K562 (cell line): ENCODE results near the gene SNX14. TPM values are rescaled to one million over a fixed set of nuclear protein-coding genes. Genes with fewer than 3 reads are reported as not detected.

Experiments
- CAMTA2 ChIP-seq: fragments of 250-450 bp; sonication (Bioruptor Pico); conservative IDR thresholded peaks from 2 replicates; pipeline ENCODE4 v1.5.1; 2022
- DPF2 ChIP-seq: fragments of 450-650 bp; IDR thresholded peaks from 2 replicates; pipeline ENCODE4 v1.6.1; 2016
- HLTF ChIP-seq: fragments of 450-650 bp; IDR thresholded peaks from 2 replicates; pipeline ENCODE4 v1.6.1; 2016
- JUN ChIP-seq, 2 experiments: sonication (generic) in 1 of 2; formaldehyde crosslinking in 1 of 2; IDR thresholded peaks; 2 replicates each; pipeline versions ENCODE4 v1.6.1 to v1.8.0; 2012 to 2022; ENCODE audit warnings: borderline replicate concordance in 2 of 2, mild to moderate bottlenecking in 2 of 2, improper control_type of control experiment in 1 of 2, low read depth in 1 of 2, low read length in 1 of 2, missing genetic modification reagents in 1 of 2
- NCOA6 ChIP-seq: fragments of 450-650 bp; IDR thresholded peaks from 2 replicates; pipeline ENCODE4 v1.6.1; 2017; ENCODE audit warnings: mild to moderate bottlenecking
- POLR2A ChIP-seq: fragments of 450-650 bp; conservative IDR thresholded peaks from 2 replicates; pipeline ENCODE4 v1.6.1; 2016
- SMAD2 ChIP-seq: fragments of 150-350 bp; IDR thresholded peaks from 2 replicates; pipeline ENCODE4 v1.6.1; 2014; ENCODE audit warnings: low read depth, mild to moderate bottlenecking, low read length
- polyA plus RNA-seq, 8 experiments: library from polyadenylated mRNA; depleted of rRNA in 4 of 8; stranded (reverse) in 5 of 8; unstranded in 3 of 8; fragments of >200 nt; fragmentation: Nextera tagmentation in 2 of 8; fragmentation: Illumina TruSeq in 1 of 8; extraction: Ambion mirVana in 2 of 8; extraction: Trizol in 1 of 8; gene quantifications; 2 replicates each; pipeline versions ENCODE4 v1.2.1 to v1.2.3, GENCODE V29; 2011 to 2014; ENCODE audit warnings: inconsistent platforms in 1 of 8, missing spikeins in 1 of 8
- total RNA-seq, 7 experiments: library from RNA; depleted of rRNA in 6 of 7; stranded (reverse); fragments of >200 nt in 6 of 7; fragmentation: Illumina TruSeq in 2 of 7; extraction: Trizol in 2 of 7; gene quantifications; 2 replicates each; pipeline versions ENCODE4 v1.2.1 to v1.2.3, GENCODE V29; 2011 to 2021; ENCODE audit warnings: low replicate concordance in 1 of 7
- TF ChIP-seq, protein P1 (sequence below), 2 experiments: fragments of 450-650 bp in 1 of 2; sonication (generic) in 1 of 2; formaldehyde crosslinking in 1 of 2; IDR thresholded peaks; 2 replicates each; pipeline versions ENCODE4 v1.7.1 to v1.9.0; 2016 to 2022; ENCODE audit warnings: inconsistent platforms in 1 of 2, mild to moderate bottlenecking in 1 of 2, missing genetic modification reagents in 1 of 2
- TF ChIP-seq, protein P2 (sequence below): fragments of 200-800 bp; sonication (Bioruptor generic); IDR thresholded peaks from 2 replicates; pipeline ENCODE4 v1.6.1; 2017; ENCODE audit warnings: missing genetic modification characterization, missing compliant biosample characterization
- TF ChIP-seq, protein P3 (sequence below): fragments of 200-800 bp; sonication (Bioruptor generic); IDR thresholded peaks from 2 replicates; pipeline ENCODE4 v1.6.1; 2016; ENCODE audit warnings: missing genetic modification characterization, missing compliant biosample characterization

SNX14 gene
- total and polyA plus RNA-seq, 9 of the 15 experiments (the other 6 are each of a cell fraction or from before 2014, with no cell fraction given) = 46.5 to 140 (median 71.2) TPM

DNA sequence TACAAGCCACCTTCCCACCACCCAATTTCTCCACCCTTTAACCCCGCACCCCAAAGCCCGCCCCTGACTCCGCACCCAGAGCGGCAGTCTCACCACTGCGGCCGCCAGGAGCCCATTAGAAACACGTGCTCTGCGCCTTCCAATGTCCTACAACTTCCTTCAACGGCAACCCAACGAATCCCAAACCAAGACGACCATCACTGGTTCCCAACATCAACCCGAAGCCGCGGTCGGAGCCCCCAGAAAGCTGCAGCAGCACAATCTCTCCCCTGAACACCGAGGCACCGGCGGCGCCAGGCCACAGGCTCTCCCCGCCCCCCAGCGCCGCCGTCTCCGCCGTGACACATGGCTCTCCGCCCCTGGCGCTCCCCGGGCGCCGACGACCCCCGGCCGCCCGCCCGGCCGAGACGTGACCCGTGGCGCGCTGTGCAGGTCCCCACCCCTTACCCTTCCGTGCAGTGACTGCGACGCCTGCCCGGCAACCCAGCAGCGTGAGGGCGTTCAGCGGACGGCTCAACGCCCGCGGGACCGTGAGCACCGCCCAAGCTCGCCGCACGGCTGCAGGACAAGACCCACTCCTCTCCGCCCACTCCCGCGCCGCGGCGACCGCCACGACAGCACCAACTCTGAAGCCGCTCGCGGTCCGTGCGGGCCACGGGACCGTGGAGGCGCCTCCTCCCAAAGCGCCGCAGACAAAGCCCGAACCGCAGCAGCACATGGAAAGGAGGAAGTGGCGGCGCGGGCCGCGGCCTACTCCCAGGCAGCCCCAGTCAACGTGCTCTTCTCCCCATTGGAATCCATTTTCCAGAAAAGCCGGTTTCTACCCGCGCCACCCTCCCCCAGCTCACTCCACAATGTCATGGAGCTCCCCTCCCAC is 48.5 kb upstream of the SNX14 start (continued):
- TF ChIP-seq, protein P1, sequence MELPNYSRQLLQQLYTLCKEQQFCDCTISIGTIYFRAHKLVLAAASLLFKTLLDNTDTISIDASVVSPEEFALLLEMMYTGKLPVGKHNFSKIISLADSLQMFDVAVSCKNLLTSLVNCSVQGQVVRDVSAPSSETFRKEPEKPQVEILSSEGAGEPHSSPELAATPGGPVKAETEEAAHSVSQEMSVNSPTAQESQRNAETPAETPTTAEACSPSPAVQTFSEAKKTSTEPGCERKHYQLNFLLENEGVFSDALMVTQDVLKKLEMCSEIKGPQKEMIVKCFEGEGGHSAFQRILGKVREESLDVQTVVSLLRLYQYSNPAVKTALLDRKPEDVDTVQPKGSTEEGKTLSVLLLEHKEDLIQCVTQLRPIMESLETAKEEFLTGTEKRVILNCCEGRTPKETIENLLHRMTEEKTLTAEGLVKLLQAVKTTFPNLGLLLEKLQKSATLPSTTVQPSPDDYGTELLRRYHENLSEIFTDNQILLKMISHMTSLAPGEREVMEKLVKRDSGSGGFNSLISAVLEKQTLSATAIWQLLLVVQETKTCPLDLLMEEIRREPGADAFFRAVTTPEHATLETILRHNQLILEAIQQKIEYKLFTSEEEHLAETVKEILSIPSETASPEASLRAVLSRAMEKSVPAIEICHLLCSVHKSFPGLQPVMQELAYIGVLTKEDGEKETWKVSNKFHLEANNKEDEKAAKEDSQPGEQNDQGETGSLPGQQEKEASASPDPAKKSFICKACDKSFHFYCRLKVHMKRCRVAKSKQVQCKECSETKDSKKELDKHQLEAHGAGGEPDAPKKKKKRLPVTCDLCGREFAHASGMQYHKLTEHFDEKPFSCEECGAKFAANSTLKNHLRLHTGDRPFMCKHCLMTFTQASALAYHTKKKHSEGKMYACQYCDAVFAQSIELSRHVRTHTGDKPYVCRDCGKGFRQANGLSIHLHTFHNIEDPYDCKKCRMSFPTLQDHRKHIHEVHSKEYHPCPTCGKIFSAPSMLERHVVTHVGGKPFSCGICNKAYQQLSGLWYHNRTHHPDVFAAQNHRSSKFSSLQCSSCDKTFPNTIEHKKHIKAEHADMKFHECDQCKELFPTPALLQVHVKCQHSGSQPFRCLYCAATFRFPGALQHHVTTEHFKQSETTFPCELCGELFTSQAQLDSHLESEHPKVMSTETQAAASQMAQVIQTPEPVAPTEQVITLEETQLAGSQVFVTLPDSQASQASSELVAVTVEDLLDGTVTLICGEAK (IDR thresholded peaks at IDR 0.05) = no peak
- TF ChIP-seq, protein P1 (CRISPR knock-in tag; IDR thresholded peaks at IDR 0.05) = no peak
- TF ChIP-seq HLTF (no peak), POLR2A (no peak; the same call in 1 of the 2 replicates), JUN (IDR thresholded peaks at IDR 0.05; ENCODE audit: borderline replicate concordance, low read depth, low read length) (no peak), JUN (CRISPR knock-in tag; IDR thresholded peaks at IDR 0.05; ENCODE audit: borderline replicate concordance) (peak; percentile 35; the same call in 1 of the 2 replicates), NCOA6 (no peak), SMAD2 (no peak), DPF2 (no peak), CAMTA2 (CRISPR knock-in tag) (no peak)
- TF ChIP-seq, protein P2, sequence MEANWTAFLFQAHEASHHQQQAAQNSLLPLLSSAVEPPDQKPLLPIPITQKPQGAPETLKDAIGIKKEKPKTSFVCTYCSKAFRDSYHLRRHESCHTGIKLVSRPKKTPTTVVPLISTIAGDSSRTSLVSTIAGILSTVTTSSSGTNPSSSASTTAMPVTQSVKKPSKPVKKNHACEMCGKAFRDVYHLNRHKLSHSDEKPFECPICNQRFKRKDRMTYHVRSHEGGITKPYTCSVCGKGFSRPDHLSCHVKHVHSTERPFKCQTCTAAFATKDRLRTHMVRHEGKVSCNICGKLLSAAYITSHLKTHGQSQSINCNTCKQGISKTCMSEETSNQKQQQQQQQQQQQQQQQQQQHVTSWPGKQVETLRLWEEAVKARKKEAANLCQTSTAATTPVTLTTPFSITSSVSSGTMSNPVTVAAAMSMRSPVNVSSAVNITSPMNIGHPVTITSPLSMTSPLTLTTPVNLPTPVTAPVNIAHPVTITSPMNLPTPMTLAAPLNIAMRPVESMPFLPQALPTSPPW (CRISPR knock-in tag) = no peak
- TF ChIP-seq, protein P3, sequence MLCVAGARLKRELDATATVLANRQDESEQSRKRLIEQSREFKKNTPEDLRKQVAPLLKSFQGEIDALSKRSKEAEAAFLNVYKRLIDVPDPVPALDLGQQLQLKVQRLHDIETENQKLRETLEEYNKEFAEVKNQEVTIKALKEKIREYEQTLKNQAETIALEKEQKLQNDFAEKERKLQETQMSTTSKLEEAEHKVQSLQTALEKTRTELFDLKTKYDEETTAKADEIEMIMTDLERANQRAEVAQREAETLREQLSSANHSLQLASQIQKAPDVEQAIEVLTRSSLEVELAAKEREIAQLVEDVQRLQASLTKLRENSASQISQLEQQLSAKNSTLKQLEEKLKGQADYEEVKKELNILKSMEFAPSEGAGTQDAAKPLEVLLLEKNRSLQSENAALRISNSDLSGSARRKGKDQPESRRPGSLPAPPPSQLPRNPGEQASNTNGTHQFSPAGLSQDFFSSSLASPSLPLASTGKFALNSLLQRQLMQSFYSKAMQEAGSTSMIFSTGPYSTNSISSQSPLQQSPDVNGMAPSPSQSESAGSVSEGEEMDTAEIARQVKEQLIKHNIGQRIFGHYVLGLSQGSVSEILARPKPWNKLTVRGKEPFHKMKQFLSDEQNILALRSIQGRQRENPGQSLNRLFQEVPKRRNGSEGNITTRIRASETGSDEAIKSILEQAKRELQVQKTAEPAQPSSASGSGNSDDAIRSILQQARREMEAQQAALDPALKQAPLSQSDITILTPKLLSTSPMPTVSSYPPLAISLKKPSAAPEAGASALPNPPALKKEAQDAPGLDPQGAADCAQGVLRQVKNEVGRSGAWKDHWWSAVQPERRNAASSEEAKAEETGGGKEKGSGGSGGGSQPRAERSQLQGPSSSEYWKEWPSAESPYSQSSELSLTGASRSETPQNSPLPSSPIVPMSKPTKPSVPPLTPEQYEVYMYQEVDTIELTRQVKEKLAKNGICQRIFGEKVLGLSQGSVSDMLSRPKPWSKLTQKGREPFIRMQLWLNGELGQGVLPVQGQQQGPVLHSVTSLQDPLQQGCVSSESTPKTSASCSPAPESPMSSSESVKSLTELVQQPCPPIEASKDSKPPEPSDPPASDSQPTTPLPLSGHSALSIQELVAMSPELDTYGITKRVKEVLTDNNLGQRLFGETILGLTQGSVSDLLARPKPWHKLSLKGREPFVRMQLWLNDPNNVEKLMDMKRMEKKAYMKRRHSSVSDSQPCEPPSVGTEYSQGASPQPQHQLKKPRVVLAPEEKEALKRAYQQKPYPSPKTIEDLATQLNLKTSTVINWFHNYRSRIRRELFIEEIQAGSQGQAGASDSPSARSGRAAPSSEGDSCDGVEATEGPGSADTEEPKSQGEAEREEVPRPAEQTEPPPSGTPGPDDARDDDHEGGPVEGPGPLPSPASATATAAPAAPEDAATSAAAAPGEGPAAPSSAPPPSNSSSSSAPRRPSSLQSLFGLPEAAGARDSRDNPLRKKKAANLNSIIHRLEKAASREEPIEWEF (CRISPR knock-in tag) = no peak
